OCI-LY1 (cell line): ENCODE measurements around the gene MEGF6.

Experiments
- H2AFZ ChIP-seq: fragments of 200-600 bp; sonication (generic), shearing (Covaris generic); 2 replicates; pipeline ENCODE4 v1.6.0; 2014; ENCODE audit warnings: antibody characterized with exemption, mild to moderate bottlenecking, low read length
- H3F3A ChIP-seq: fragments of 200-600 bp; sonication (generic), shearing (Covaris generic); 2 replicates; pipeline ENCODE4 v1.6.0; 2014; ENCODE audit warnings: mild to moderate bottlenecking, antibody characterized with exemption, low read length, moderate library complexity; ENCODE audit not compliant: insufficient read depth
- H3K27ac ChIP-seq: fragments of 200-600 bp; sonication (generic); 2 replicates; pipeline ENCODE4 v1.5.1; 2014; ENCODE audit warnings: low read length, mixed run types, mild to moderate bottlenecking, low read depth; ENCODE audit not compliant: poor library complexity, severe bottlenecking
- H3K27me3 ChIP-seq: fragments of 200-600 bp; sonication (generic); 2 replicates; pipeline ENCODE4 v1.6.0; 2014; ENCODE audit warnings: antibody characterized with exemption, mild to moderate bottlenecking, low read length, moderate library complexity; ENCODE audit not compliant: insufficient read depth
- H3K36me3 ChIP-seq: fragments of 200-600 bp; sonication (generic); 2 replicates; pipeline ENCODE4 v1.6.1; 2014; ENCODE audit warnings: mild to moderate bottlenecking, antibody characterized with exemption, low read length, moderate library complexity, mixed read lengths; ENCODE audit not compliant: insufficient read depth
- H3K4me1 ChIP-seq: fragments of 200-600 bp; sonication (generic); 2 replicates; pipeline ENCODE4 v1.5.1; 2014; ENCODE audit warnings: mild to moderate bottlenecking, low read length, moderate library complexity; ENCODE audit not compliant: insufficient read depth, severe bottlenecking
- H3K4me2 ChIP-seq: fragments of 200-600 bp; sonication (generic), shearing (Covaris generic); 2 replicates; pipeline ENCODE4 v1.6.1; 2014; ENCODE audit warnings: low read length
- H3K4me3 ChIP-seq: fragments of 200-600 bp; sonication (generic); 2 replicates; pipeline ENCODE4 v1.5.1; 2014; ENCODE audit warnings: low read length, low read depth, mild to moderate bottlenecking, mixed read lengths; ENCODE audit not compliant: poor library complexity, severe bottlenecking
- H3K79me2 ChIP-seq: fragments of 200-600 bp; shearing (Covaris generic); 2 replicates; pipeline ENCODE4 v1.6.1; 2016; ENCODE audit warnings: mixed run types, low read length, mixed read lengths; ENCODE audit not compliant: insufficient read depth
- H3K9ac ChIP-seq: fragments of 200-600 bp; sonication (generic), shearing (Covaris generic); 2 replicates; pipeline ENCODE4 v1.6.1; 2014; ENCODE audit warnings: mild to moderate bottlenecking, low read length, mixed read lengths
- H3K9me2 ChIP-seq: fragments of 200-600 bp; sonication (generic), shearing (Covaris generic); 2 replicates; pipeline ENCODE4 v1.6.1; 2014; ENCODE audit warnings: low read depth, mild to moderate bottlenecking, low read length, mixed read lengths
- H3K9me3 ChIP-seq: fragments of 200-600 bp; shearing (Covaris generic); 2 replicates; pipeline ENCODE4 v1.6.1; 2014; ENCODE audit warnings: low read length, mixed read lengths
- H4K20me1 ChIP-seq: fragments of 200-600 bp; sonication (generic), shearing (Covaris generic); 2 replicates; pipeline ENCODE4 v1.6.0; 2016; ENCODE audit warnings: mild to moderate bottlenecking, low read length; ENCODE audit not compliant: insufficient read depth
- CTCF ChIP-seq: fragments of 200-600 bp; sonication (generic), shearing (Covaris generic); IDR thresholded peaks from 2 replicates; pipeline ENCODE4 v1.5.1; 2017; ENCODE audit warnings: mild to moderate bottlenecking, antibody characterized with exemption, low read length, moderate library complexity, mixed read lengths
- EZH2 ChIP-seq: fragments of 200-600 bp; sonication (generic), shearing (Covaris generic); IDR thresholded peaks from 2 replicates; pipeline ENCODE4 v1.8.0; 2017; ENCODE audit warnings: borderline replicate concordance, mixed run types, mild to moderate bottlenecking, antibody characterized with exemption, low read length, moderate library complexity, mixed read lengths

MEGF6 gene

GRCh38 chr1:3611170-3612019, at the start of gene MEGF6:
TSS of gene MEGF6 (minus strand) at chr1:3611508. CDS start at chr1:3611268, 240 bp downstream.
- Histone ChIP-seq H3K79me2 (no peaks in the 10 kb centered on the region), H4K20me1 (no peaks in the 10 kb centered on the region), H3K27ac (no peak within 1 kb of the TSS), H3K36me3 (no peaks in the 10 kb centered on the region), H3F3A (no peaks in the 10 kb centered on the region), H3K9me3 (no peaks in the 10 kb centered on the region), H3K4me2 (no peak within 1 kb of the TSS), H3K9me2 (no peaks in the 10 kb centered on the region), H3K4me1 (no peaks in the 10 kb centered on the region), H3K4me3 (no peak within 1 kb of the TSS), H2AFZ (no peak within 1 kb of the TSS), H3K27me3 (0 out of 2 replicates have a peak, but pooled peaks cover 10% of the 10 kb centered on the region), H3K9ac (no peak within 1 kb of the TSS)
- TF ChIP-seq EZH2 (no peak), CTCF (no peak)

- Histone ChIP-seq H2AFZ (no peak overlapping the region), H3K9ac (no peak overlapping the region), H3K9me3 (no peaks in the 10 kb centered on the region), H3K79me2 (no peaks in the 10 kb centered on the region), H3K4me3 (no peak overlapping the region), H3F3A (no peaks in the 10 kb centered on the region), H3K9me2 (no peaks in the 10 kb centered on the region), H3K27me3 (0 out of 2 replicates have a peak, but pooled peaks cover 5% of the 10 kb centered on the region), H3K27ac (no peak overlapping the region), H3K4me2 (no peak overlapping the region), H3K36me3 (no peaks in the 10 kb centered on the region), H3K4me1 (peaks cover 26% of the 10 kb centered on the region), H4K20me1 (no peaks in the 10 kb centered on the region)
- TF ChIP-seq EZH2 (no peak), CTCF (no peak)
Observed at GRCh38 chr1:3660704-3661103, 49.4 kb upstream of the MEGF6 start.

- H3K36me3 ChIP-seq, result no peaks in the 10 kb centered on the region
- H3K9ac ChIP-seq, result no peak overlapping the region
- H3K4me3 ChIP-seq, result no peak overlapping the region
- no peaks in the 10 kb centered on the region for H4K20me1 ChIP-seq
- no peaks in the 10 kb centered on the region for H3K9me3 ChIP-seq
- no peak overlapping the region for H3K4me2 ChIP-seq
- H3K27me3 ChIP-seq, result 0 out of 2 replicates have a peak, but pooled peaks cover 5% of the 10 kb centered on the region
- TF ChIP-seq CTCF, result no peak
- no peak for TF ChIP-seq EZH2
- no peaks in the 10 kb centered on the region for H3K9me2 ChIP-seq
- peaks cover 14% of the 10 kb centered on the region for H3K4me1 ChIP-seq
- no peak overlapping the region for H2AFZ ChIP-seq
- H3F3A ChIP-seq, result no peaks in the 10 kb centered on the region
- H3K27ac ChIP-seq, result no peak overlapping the region
- H3K79me2 ChIP-seq, result no peaks in the 10 kb centered on the region
Observed at GRCh38 chr1:3659093-3659492, 47.8 kb upstream of the MEGF6 start.
